Measurements from ENCODE around the gene C20orf173. TPM values are rescaled to one million over a fixed set of nuclear protein-coding genes. Genes with fewer than 3 reads are reported as not detected.
A peak's percentile ranks its signal among the peaks of the same experiment; 100 is the strongest.

The C20orf173 gene
- total and polyA plus RNA-seq, 11 donors: not detected

DNA sequence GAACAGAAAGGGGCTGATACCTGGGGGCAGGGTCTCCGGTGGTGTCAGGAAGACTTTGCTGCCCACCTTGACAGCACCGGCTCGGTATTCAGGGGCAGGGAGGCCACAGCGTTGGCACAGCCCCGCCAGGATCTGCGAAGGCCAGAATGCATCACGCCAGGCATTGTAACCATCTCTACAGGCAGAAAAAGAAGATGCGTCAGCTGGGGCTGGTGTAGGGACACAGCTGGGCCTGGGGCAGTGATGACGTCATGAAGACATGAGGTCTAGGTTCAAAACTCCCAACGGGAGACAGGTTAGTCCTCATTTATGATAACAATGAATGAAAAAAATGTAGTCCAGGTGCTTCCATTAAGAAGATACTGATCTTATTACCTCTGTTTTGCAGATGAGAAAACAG lies 34.4 kb upstream of the C20orf173 start:
- WGBS, 4 donors: 90 to 93% (median 92%) methylated on average over 10 of the region's 10 CpGs
- no peak for ATAC-seq

DNA sequence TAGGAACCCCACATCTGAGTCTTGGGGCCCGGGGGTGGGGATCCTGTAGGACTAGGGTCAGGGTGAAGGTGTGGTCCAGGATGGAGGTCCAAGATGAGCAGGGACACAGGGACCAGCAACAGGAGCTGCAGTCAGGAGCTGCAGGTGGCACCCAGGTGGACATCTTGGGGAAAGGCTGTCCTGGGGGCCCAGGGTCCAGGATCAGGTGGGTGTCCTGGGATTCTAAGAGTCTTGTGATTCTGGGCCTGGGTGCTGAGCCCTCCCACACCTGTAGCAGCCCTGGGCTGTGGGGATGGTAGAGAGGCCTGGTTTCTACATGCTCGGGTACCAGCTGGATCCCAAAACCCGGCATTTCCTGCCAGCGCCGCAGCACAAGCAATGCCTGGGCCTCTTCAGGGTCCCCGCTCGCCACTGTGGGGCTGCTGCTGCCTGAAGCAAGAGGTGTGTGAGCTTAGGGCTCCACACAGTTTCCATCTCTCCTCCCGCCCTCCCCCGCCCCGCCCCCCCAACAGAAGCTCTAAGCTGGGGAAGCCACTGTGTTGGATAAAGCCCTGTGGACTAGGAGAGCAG lies 33.2 kb upstream of the C20orf173 start:
- no peak for DNase-seq
- Histone ChIP-seq H3K27me3 (no peaks in the 10 kb centered on the region), H3K4me1 (no peaks in the 10 kb centered on the region), H3K27ac (no peak overlapping the region), H3K36me3 (peaks cover 0 to 11% (median 3%) of the 10 kb centered on the region in 9 donors), H3K9me3 (no peaks in the 10 kb centered on the region), H3K4me3 (no peak overlapping the region)
- WGBS, 4 donors: 77 to 88% (median 85%) methylated on average over 1 to 10 of the region's 10 CpGs
- no peak for ATAC-seq
- TF ChIP-seq, protein P1, sequence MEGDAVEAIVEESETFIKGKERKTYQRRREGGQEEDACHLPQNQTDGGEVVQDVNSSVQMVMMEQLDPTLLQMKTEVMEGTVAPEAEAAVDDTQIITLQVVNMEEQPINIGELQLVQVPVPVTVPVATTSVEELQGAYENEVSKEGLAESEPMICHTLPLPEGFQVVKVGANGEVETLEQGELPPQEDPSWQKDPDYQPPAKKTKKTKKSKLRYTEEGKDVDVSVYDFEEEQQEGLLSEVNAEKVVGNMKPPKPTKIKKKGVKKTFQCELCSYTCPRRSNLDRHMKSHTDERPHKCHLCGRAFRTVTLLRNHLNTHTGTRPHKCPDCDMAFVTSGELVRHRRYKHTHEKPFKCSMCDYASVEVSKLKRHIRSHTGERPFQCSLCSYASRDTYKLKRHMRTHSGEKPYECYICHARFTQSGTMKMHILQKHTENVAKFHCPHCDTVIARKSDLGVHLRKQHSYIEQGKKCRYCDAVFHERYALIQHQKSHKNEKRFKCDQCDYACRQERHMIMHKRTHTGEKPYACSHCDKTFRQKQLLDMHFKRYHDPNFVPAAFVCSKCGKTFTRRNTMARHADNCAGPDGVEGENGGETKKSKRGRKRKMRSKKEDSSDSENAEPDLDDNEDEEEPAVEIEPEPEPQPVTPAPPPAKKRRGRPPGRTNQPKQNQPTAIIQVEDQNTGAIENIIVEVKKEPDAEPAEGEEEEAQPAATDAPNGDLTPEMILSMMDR (IDR thresholded peaks at IDR 0.05): no peak
- no peak for TF ChIP-seq POLR2A (IDR thresholded peaks at IDR 0.05)
- intact Hi-C loops (cut with DNase I): no loop called here

More for the DNA sequence above, 34.4 kb upstream of the C20orf173 start:
- intact Hi-C loops (cut with DNase I): no loop called here
- Histone ChIP-seq H3K9me3 (no peaks in the 10 kb centered on the region), H3K36me3 (peaks cover 0 to 3% (median 0%) of the 10 kb centered on the region in 9 donors), H3K4me3 (no peak overlapping the region), H3K4me1 (no peaks in the 10 kb centered on the region), H3K27ac (no peak overlapping the region), H3K27me3 (no peaks in the 10 kb centered on the region)
- DNase-seq: no peak
- no peak for TF ChIP-seq POLR2A (IDR thresholded peaks at IDR 0.05)
- TF ChIP-seq, protein P1 (IDR thresholded peaks at IDR 0.05): no peak

DNA sequence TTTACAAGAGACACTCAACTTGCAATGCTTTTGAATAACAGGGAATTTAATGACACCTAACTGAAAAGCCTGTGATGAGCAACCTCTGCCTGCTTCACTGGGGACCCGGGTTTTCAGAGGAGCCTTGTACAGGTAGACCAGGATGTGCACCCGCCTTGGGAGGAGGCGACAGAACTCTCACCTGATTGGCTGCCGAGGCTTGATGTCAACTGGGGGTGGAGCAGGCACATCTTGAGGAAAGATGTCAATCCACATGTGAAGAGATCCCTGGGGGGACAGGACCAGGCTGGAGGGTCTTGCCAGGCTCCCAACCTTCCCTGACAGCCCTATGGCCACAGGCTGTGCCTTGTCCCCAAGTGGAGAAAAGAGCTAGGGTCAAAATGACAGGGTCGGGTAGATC lies 32.2 kb upstream of the C20orf173 start:
- Histone ChIP-seq H3K4me1 (no peaks in the 10 kb centered on the region), H3K36me3 (peaks cover 0 to 21% (median 11%) of the 10 kb centered on the region in 9 donors), H3K27ac (no peak overlapping the region), H3K9me3 (no peaks in the 10 kb centered on the region), H3K4me3 (no peak overlapping the region), H3K27me3 (no peaks in the 10 kb centered on the region)
- ATAC-seq (no peak), DNase-seq (no peak)
- WGBS, 4 donors: 52 to 62% (median 53%) methylated on average over 5 of the region's 5 CpGs
- TF ChIP-seq POLR2A (IDR thresholded peaks at IDR 0.05): no peak
- TF ChIP-seq, protein P1 (IDR thresholded peaks at IDR 0.05): no peak
- intact Hi-C loops (cut with DNase I): no loop called here

DNA sequence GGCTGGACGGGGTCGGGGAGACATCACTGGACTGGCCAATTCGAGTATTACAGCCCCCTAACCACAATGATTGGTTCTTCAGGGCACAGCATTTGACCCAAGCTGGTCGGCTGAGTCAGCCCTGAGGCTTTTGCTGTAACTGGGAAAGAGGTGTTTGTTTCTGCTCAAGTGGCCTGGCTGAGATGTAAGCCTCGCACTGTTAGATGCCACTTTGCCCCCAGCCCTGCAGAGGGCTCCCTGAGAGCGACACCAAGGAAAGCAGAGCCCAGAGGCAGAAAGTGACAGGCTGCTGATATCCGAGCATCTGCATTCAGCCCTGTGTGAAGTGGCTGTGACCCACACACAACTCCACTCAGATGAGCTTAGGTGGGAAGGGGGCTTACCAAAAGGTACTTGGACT lies 31.8 kb upstream of the C20orf173 start:
- no peak for DNase-seq

More for the DNA sequence above, 31.8 kb upstream of the C20orf173 start:
- H3K9me3 ChIP-seq: no peaks in the 10 kb centered on the region
- H3K27ac ChIP-seq: no peak overlapping the region
- peaks cover 0 to 25% (median 15%) of the 10 kb centered on the region in 9 donors for H3K36me3 ChIP-seq
- intact Hi-C loops (cut with DNase I): no loop called here
- no peaks in the 10 kb centered on the region for H3K4me1 ChIP-seq
- no peak overlapping the region for H3K4me3 ChIP-seq
- peak in 3 of 4 donors; percentile 62 to 70 (median 67) for ATAC-seq
- WGBS, 4 donors: 18 to 28% (median 25%) methylated on average over 6 to 7 of the region's 7 CpGs
- no peaks in the 10 kb centered on the region for H3K27me3 ChIP-seq
- TF ChIP-seq POLR2A (IDR thresholded peaks at IDR 0.05): no peak
- TF ChIP-seq, protein P1 (IDR thresholded peaks at IDR 0.05): peak in 9 of 12 donors; percentile 10 to 47 (median 15)

All from heart left ventricle (tissue), 16 donors.